ENCODE results near the gene ERF. TPM values are rescaled to one million over a fixed set of nuclear protein-coding genes. Genes with fewer than 3 reads are reported as not detected.

The ERF gene
- total and polyA plus RNA-seq, 2 donors (not counting 3 experiments of a cell fraction or from before 2014, with no cell fraction given), result 102 to 117 TPM

DNA sequence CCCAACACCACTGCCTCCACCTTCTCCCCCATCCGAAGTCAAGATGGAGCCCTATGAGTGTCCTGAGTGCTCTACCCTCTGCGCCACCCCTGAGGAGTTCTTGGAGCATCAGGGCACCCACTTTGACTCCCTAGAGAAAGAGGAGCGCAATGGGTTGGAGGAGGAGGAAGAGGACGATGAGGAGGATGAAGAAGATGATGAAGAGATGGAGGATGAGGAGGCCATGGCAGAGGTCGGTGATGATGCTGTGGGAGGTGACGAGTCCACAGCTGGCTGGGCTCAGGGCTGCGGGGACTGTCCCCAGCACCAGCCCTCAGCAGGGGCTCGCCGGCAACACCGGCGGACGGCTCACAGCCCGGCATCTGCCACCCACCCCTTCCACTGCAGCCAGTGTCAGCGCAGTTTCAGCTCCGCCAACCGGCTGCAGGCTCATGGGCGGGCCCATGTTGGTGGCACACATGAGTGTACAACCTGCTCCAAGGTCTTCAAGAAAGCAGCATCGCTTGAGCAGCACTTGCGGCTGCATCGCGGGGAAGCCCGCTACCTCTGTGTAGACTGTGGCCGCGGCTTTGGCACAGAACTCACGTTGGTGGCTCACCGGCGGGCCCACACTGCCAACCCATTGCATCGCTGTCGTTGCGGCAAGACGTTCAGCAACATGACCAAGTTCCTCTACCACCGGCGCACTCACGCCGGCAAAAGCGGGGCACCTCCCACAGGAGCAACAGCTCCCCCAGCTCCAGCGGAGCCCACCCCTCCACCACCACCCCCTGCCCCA is 29.8 kb downstream of the ERF start:
- peaks cover 18 to 36% of the 10 kb centered on the region in 2 experiments for H3K36me3 ChIP-seq (ENCODE audit: control insufficient read depth in 2 of 2, extremely low read depth in 1 of 2, insufficient read depth in 2 of 2, low read length in 2 of 2)
- BruUV-seq (replicated peaks), result no TSS peak
- no peak overlapping the region for H2AFZ ChIP-seq (ENCODE audit: low read depth, low read length)

DNA sequence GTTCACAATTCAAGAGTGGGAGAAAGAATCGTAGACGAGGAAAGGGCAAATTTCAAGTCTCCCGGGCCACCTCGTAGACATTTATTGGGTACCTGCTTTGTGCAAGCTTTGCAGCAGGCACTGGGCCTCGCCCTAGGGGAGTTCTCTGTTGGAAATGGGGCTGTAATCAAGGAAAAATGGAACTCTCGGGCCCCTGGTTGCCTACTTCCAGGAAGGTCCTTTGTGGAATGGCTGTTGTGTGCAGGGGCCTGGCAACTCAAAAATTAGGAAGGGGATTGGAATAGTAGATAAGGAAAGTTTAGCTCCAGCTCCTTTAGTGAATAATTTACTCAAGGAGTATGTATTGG is 34.2 kb downstream of the ERF start:
- ChIA-PET CTCF (interaction anchor here (1.0 to 1.5 kb wide), 4 partner anchors 13 to 59 kb away, joined by 4 to 5 read pairs (median 4); partner anchors contain the start of gene GSK3A), POLR2A (no interaction called here)
- FAIRE-seq (no peak), DNase-seq (ENCODE audit: low read depth, low spot score) (peak; percentile 12)
- peak overlapping the region; percentile 17 for H2AFZ ChIP-seq (ENCODE audit: low read depth, low read length)
- dilution Hi-C loops (cut with MboI; ENCODE audit: extremely low pct_ligation_motif_present, low sequenced_read_pairs), result no loop called here
- H3K27ac ChIP-seq (ENCODE audit: insufficient read depth, low read depth, low read length), result peak overlapping the region; percentile 54
- intact Hi-C loops (cut with micrococcal nuclease), result loop anchor here (1.0 kb wide), 1 partner anchor 22 kb away; the partner anchor contains the start of gene GSK3A
- H3K27me3 ChIP-seq (ENCODE audit: control insufficient read depth in 2 of 2, insufficient read depth in 2 of 2, low read length in 2 of 2), result no peaks in the 10 kb centered on the region
- no TSS peak for BruUV-seq (replicated peaks)
- peaks cover 48% of the 10 kb centered on the region for H3K79me2 ChIP-seq (ENCODE audit: control insufficient read depth, insufficient read depth, low read length)
- no peaks in the 10 kb centered on the region for H3K9me1 ChIP-seq (replicated peaks; ENCODE audit: control insufficient read depth, extremely low read depth, insufficient read depth, low read length)
- TF ChIP-seq, protein P1, sequence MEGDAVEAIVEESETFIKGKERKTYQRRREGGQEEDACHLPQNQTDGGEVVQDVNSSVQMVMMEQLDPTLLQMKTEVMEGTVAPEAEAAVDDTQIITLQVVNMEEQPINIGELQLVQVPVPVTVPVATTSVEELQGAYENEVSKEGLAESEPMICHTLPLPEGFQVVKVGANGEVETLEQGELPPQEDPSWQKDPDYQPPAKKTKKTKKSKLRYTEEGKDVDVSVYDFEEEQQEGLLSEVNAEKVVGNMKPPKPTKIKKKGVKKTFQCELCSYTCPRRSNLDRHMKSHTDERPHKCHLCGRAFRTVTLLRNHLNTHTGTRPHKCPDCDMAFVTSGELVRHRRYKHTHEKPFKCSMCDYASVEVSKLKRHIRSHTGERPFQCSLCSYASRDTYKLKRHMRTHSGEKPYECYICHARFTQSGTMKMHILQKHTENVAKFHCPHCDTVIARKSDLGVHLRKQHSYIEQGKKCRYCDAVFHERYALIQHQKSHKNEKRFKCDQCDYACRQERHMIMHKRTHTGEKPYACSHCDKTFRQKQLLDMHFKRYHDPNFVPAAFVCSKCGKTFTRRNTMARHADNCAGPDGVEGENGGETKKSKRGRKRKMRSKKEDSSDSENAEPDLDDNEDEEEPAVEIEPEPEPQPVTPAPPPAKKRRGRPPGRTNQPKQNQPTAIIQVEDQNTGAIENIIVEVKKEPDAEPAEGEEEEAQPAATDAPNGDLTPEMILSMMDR (IDR thresholded peaks at IDR 0.05; ENCODE audit: extremely low read depth in 1 of 2, insufficient read depth in 1 of 2, low read depth in 1 of 2, low read length in 2 of 2), result no peak
- no peak for TF ChIP-seq MYC (IDR thresholded peaks at IDR 0.05; ENCODE audit: low read depth, low read length)
- no peak for TF ChIP-seq POLR2A (IDR thresholded peaks at IDR 0.05; ENCODE audit: low read depth, low read length)
- H3K4me1 ChIP-seq (ENCODE audit: control insufficient read depth, extremely low read depth, insufficient read depth, low read length), result peaks cover 24% of the 10 kb centered on the region
- peaks cover 10 to 13% of the 10 kb centered on the region in 2 experiments for H3K36me3 ChIP-seq (ENCODE audit: control insufficient read depth in 2 of 2, extremely low read depth in 1 of 2, insufficient read depth in 2 of 2, low read length in 2 of 2)
- peak overlapping the region; percentile 93 for H3K9ac ChIP-seq (replicated peaks; ENCODE audit: extremely low read depth, insufficient read depth, low read length)
- H3K4me2 ChIP-seq (ENCODE audit: insufficient read depth, low read length), result peak overlapping the region; percentile 90
- H3K4me3 ChIP-seq (replicated peaks in 1 of 3; ENCODE audit: insufficient read depth in 1 of 3, low read depth in 1 of 3, low read length in 3 of 3), result peak overlapping the region; percentile 63 to 90 (median 83)
- H4K20me1 ChIP-seq (replicated peaks; ENCODE audit: control insufficient read depth, extremely low read depth, insufficient read depth, low read length), result no peaks in the 10 kb centered on the region
- no peaks in the 10 kb centered on the region for H3K9me3 ChIP-seq (replicated peaks; ENCODE audit: control insufficient read depth, insufficient read depth, low read length)

More for the DNA sequence above, 29.8 kb downstream of the ERF start:
- ChIA-PET POLR2A (no interaction called here), CTCF (interaction anchor here (1.4 kb wide), 1 partner anchor 18 kb away, joined by 3 read pairs; no protein-coding TSS in a partner anchor)
- no peak overlapping the region for H3K4me2 ChIP-seq (ENCODE audit: insufficient read depth, low read length)
- TF ChIP-seq MYC (IDR thresholded peaks at IDR 0.05; ENCODE audit: low read depth, low read length) (no peak), FOS (IDR thresholded peaks at IDR 0.05; ENCODE audit: borderline replicate concordance, insufficient read depth, low read length) (no peak), POLR2AphosphoS5 (IDR thresholded peaks at IDR 0.05; ENCODE audit: insufficient read depth, low read depth, low read length) (no peak), JUN (IDR thresholded peaks at IDR 0.05; ENCODE audit: borderline replicate concordance, insufficient read depth, insufficient read length, low read depth) (no peak), GATA2 (IDR thresholded peaks at IDR 0.05; ENCODE audit: insufficient read depth, insufficient read length, low read depth, low read length) (no peak), EZH2 (IDR thresholded peaks at IDR 0.05; ENCODE audit: borderline replicate concordance, low read depth, low read length, severe bottlenecking) (no peak), POLR2A (IDR thresholded peaks at IDR 0.05; ENCODE audit: low read depth, low read length) (no peak)
- TF ChIP-seq, protein P2, sequence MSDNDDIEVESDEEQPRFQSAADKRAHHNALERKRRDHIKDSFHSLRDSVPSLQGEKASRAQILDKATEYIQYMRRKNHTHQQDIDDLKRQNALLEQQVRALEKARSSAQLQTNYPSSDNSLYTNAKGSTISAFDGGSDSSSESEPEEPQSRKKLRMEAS (IDR thresholded peaks at IDR 0.05; ENCODE audit: insufficient read depth, insufficient read length), result no peak
- no peaks in the 10 kb centered on the region for H3K9me3 ChIP-seq (replicated peaks; ENCODE audit: control insufficient read depth, insufficient read depth, low read length)
- dilution Hi-C loops (cut with MboI; ENCODE audit: extremely low pct_ligation_motif_present, low sequenced_read_pairs), result no loop called here
- H3K9ac ChIP-seq (replicated peaks; ENCODE audit: extremely low read depth, insufficient read depth, low read length), result no peak overlapping the region
- H3K4me3 ChIP-seq (replicated peaks in 1 of 3; ENCODE audit: insufficient read depth in 1 of 3, low read depth in 1 of 3, low read length in 3 of 3), result no peak overlapping the region
- intact Hi-C loops (cut with micrococcal nuclease), result no loop called here
- no peaks in the 10 kb centered on the region for H4K20me1 ChIP-seq (replicated peaks; ENCODE audit: control insufficient read depth, extremely low read depth, insufficient read depth, low read length)
- no peak overlapping the region for H3K27ac ChIP-seq (ENCODE audit: insufficient read depth, low read depth, low read length)
- no peaks in the 10 kb centered on the region for H3K27me3 ChIP-seq (ENCODE audit: control insufficient read depth in 2 of 2, insufficient read depth in 2 of 2, low read length in 2 of 2)
- no peaks in the 10 kb centered on the region for H3K9me1 ChIP-seq (replicated peaks; ENCODE audit: control insufficient read depth, extremely low read depth, insufficient read depth, low read length)
- DNase-seq (ENCODE audit: low read depth, low spot score), result no peak
- H3K79me2 ChIP-seq (ENCODE audit: control insufficient read depth, insufficient read depth, low read length), result peaks cover 54% of the 10 kb centered on the region
- H3K4me1 ChIP-seq (ENCODE audit: control insufficient read depth, extremely low read depth, insufficient read depth, low read length), result peaks cover 7% of the 10 kb centered on the region
- FAIRE-seq, result no peak
